AG04449 (cell line): Measurements from ENCODE around the gene TAOK3.

ENCODE experiments used
- CTCF ChIA-PET: fragments of 350-600 bp; formaldehyde crosslinking; extraction: SDS; loops from one replicate; lab custom pipeline; 2021; ENCODE audit warnings: antibody characterized with exemption; lab: Yijun Ruan, JAX
- POLR2A ChIA-PET: fragments of 400-600, 350-600 bp; formaldehyde crosslinking; extraction: SDS; loops from one replicate; lab custom pipeline; 2020; ENCODE audit warnings: antibody characterized with exemption, inconsistent platforms; lab: Yijun Ruan, JAX
- DNase-seq: peaks from one replicate; pipeline ENCODE4 v3.0.0-alpha.2; 2010; ENCODE audit warnings: low read depth, low spot score
- H3K4me3 ChIP-seq: 2 replicates; pipeline ENCODE4 v1.5.1; 2011; ENCODE audit warnings: low read depth, mild to moderate bottlenecking, control low read depth, low read length
- CTCF ChIP-seq: IDR thresholded peaks from one replicate; pipeline ENCODE4 v1.5.1; 2011; ENCODE audit warnings: mild to moderate bottlenecking, moderate library complexity, low read length, control low read depth, inconsistent platforms; ENCODE audit not compliant: insufficient read depth; ENCODE audit errors: missing control alignments

TAOK3 gene

DNA sequence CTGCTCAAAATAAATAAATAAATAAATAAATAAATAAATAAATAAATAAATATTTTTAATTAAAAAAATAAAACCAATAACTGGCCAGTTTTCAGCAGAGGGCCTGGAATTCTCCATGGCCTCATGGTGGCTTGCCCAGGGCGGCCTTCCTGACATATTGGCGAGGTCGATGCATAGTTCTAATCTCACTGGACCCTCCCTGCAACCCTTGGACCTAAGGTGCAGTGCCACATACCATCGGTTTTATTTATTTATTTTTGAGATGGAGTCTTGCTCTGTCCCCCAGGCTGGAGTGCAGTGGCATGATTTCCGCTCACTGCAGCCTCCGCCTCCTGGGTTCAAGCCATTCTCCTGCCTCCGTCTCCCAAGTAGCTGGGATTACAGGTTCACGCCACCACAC lies 265.0 kb downstream of the TAOK3 start:
- TF ChIP-seq CTCF = no peak
- no peak for DNase-seq
- POLR2A ChIA-PET = no interaction called here
- CTCF ChIA-PET = interaction anchor here (0.9 to 1.6 kb wide), 3 partner anchors 13 to 270 kb away, joined by 3 to 8 read pairs (median 3); no protein-coding TSS in a partner anchor
- H3K4me3 ChIP-seq = no peak overlapping the region

- CTCF ChIA-PET = interaction anchor here (0.9 to 1.6 kb wide), 2 partner anchors 14 to 232 kb away, joined by 3 to 8 read pairs; no protein-coding TSS in a partner anchor
- H3K4me3 ChIP-seq = no peak overlapping the region
- no peak for DNase-seq
- POLR2A ChIA-PET = interaction anchor here (0.6 kb wide), 1 partner anchor 81 kb away, joined by 4 read pairs; no protein-coding TSS in a partner anchor
- no peak for TF ChIP-seq CTCF
These were observed 265.7 kb downstream of the TAOK3 start for GRCh38 chr12:118107011-118107410.

DNA sequence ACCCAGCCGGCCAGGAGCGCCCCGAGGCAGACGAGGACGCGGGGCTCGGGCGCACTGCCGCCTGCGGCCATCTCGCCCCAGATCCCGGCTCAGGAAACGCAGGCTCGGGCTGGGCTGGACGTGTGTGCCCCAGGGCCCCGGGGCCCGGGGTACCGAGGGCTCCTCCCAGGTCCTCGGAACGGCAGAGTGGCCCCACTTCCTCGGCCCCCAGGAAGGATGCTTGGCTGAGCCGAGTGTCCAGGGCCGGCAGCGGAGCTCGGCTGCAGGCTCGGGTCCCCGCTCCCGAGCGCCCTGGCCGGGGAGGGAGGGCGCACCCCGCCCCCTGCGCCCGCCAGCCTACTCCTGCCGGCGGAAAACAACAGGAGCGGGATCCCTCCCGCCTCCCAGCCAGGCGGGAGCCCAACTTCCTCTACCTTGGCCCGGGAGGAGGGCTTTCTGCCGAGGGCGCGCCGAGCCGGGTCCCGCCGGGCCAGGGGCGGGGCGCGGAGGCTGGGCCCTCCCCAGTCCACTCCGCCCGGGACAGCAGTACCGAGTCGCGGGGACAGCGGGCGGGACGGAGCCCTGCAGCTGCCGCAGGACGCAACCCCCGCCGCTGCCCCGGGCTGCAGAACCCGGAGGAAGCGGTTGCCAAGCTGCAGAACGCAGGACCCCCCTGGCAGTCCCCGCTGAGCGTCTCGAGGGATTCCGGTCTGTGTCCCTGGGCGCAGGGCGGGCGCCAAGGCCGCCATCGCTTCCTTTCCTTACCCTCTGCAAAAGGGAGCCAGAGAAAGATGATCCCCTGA lies 268.9 kb downstream of the TAOK3 start, which contains the start of gene VSIG10:
VSIG10 (minus strand) TSS at position 411 of the 782 bp plus-strand sequence; CDS start at position 71, 340 bp downstream.
- no peak for DNase-seq
- TF ChIP-seq CTCF = no peak
- peak within 1 kb of the TSS; percentile 75 for H3K4me3 ChIP-seq
- ChIA-PET POLR2A (interaction anchor here (1.4 kb wide), 1 partner anchor 32 kb away, joined by 6 read pairs; the partner anchor contains the start of gene PEBP1), CTCF (interaction anchor here (1.3 to 1.5 kb wide), 2 partner anchors 17 to 59 kb away, joined by 4 to 5 read pairs; no protein-coding TSS in a partner anchor)

- no peak for DNase-seq
- POLR2A ChIA-PET = no interaction called here
- TF ChIP-seq CTCF = no peak
- CTCF ChIA-PET = interaction anchor here (1.5 to 2.0 kb wide), 2 partner anchors 18 to 58 kb away, joined by 5 read pairs; no protein-coding TSS in a partner anchor
- H3K4me3 ChIP-seq = peak overlapping the region; percentile 75
These were observed 269.5 kb downstream of the TAOK3 start for GRCh38 chr12:118103201-118103600.

GRCh38 chr12:118102609-118103008 lies 270.1 kb downstream of the TAOK3 start:
- DNase-seq = no peak
- H3K4me3 ChIP-seq = peak overlapping the region; percentile 75
- no peak for TF ChIP-seq CTCF
- ChIA-PET CTCF (interaction anchor here (1.1 to 2.0 kb wide), 2 partner anchors 18 to 275 kb away, joined by 3 to 5 read pairs; no protein-coding TSS in a partner anchor), POLR2A (no interaction called here)

GRCh38 chr12:118102070-118102469 lies 270.6 kb downstream of the TAOK3 start:
- DNase-seq = no peak
- no peak overlapping the region; the same call in 1 of the 2 replicates for H3K4me3 ChIP-seq
- POLR2A ChIA-PET = no interaction called here
- CTCF ChIA-PET = interaction anchor here (1.1 to 2.0 kb wide), 3 partner anchors 18 to 276 kb away, joined by 3 to 5 read pairs (median 4); no protein-coding TSS in a partner anchor
- TF ChIP-seq CTCF = no peak
